Fibroblast of gingiva (primary cell): ENCODE data around the gene FNDC11.

Source experiments
- DNase-seq: peaks from one replicate; pipeline ENCODE4 v3.0.0-alpha.2; 2011; ENCODE audit warnings: low read depth

Gene FNDC11

GRCh38 chr20:63540417-63541186 is 13.4 kb upstream of the FNDC11 start:
- peak; percentile 36 for DNase-seq

GRCh38 chr20:63541371-63541770 is 12.6 kb upstream of the FNDC11 start:
- DNase-seq = no peak

DNA sequence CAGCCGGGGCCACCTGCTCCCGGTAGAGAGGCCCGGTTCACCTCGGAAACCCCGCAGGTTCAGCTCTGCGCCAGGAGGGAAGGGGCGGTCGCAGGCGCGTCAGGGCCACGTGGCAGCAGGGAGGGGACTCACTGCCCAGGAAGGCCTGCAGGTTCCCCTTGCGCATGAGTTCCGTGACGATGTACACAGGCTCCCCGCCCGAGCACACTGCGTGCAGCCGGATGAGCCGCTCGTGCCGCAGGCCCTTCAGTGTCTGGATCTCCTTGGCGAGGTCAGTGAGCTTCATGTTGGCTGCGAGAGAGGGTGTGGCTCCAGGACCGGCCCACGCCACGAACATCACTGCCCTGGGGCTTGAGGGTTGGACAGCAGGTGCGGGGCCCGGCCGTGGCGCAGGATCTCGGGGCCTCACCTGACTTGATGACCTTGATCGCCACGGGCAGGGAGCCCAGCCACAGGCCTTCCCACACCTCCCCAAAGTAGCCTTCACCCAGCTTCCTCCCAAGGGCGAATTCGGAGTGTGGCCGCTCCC is 11.9 kb upstream of the FNDC11 start:
- no peak for DNase-seq

DNA sequence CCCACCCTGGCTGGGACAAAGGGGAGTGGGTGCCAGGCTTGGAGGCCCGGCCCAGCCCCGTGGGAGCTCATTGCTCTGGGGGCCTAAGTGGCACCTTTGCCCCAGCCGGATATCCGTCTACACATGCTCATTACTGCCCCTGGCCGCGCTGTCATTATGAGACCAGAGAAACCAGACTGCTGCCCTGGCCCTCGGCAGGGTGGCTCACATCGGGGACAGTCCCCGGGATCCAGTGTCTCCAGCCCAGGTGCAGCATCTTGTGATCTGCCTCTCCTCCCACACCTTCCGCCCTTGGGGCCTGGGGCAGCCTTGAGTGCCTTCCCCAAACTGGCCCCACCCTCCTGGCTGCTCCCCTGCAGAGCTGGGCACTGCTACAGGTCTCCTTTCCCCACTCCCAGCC is 11.3 kb upstream of the FNDC11 start:
- DNase-seq = no peak

DNA sequence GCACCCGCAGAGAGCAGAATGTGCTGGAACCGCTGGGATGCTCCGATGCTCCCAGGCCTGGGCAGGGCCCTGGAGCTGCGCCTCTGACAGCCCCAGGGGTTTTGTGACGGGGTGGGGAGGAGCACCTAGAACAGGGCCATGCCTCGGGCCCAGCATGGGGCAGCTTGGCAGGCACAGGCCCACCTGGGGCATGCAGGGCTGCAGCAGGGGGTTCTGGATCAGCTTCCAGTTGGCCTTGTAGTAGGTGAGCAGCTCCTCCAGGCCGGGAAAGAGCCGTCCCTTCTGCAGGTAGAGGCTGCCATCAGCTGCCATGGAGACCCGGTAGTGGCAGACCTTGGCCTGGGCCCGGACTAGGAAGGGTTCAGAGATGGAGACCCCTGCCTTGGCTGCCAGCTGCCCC is 10.8 kb upstream of the FNDC11 start:
- no peak for DNase-seq

DNA sequence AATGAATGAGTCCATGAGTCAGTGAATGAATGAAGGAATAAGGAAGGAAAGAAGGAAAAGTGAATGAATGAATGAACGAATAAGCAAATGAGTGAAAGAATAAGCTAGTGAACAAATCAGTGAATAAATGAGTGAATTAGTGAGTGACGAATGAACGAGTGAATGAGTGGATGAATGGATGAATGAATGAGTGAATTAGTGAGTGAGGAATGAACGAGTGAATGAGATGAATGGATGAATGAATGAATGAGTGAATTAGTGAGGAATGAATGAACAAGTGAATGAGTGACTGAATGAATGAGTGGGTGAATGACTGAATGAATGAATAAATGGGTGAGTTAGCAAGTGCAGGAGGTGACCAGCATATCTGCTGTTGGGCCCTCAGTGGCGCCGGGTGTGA is 10.2 kb upstream of the FNDC11 start:
- DNase-seq = no peak

DNA sequence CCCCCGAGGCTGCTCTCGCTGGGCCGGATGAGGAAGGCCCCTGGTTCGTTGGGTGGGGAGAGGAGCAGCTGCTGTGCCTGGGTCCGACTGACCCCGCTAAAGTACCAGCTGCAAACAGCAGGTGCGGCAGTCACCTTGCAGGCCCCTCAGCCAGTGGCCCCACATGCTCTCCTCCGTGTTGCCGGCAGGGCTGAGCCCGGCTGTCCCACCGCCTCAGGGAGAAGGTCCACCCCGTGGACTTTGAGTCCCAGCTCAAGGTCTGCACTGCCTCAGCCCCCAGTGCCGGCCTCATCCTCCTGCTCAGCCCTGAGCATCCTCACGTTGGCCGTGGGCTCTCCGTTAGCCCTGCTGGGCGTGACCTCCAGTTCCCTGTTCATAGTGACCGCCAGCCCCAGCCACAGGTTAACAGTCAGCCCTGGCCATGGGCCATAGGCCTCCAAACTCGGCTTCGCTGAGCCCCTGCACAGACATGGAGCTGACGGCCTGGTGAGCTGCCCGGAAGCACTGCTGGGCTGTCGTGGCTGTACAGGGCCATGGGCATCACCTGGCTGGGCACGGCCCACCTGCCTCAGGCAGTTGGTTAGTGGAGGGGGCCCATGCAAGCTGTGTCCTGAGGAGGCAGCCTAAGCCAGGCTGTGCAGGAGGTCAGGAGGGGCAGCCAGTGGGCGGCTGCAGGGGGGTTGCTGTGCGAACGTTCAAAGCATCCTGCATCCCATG is 9.6 kb upstream of the FNDC11 start:
- no peak for DNase-seq

DNA sequence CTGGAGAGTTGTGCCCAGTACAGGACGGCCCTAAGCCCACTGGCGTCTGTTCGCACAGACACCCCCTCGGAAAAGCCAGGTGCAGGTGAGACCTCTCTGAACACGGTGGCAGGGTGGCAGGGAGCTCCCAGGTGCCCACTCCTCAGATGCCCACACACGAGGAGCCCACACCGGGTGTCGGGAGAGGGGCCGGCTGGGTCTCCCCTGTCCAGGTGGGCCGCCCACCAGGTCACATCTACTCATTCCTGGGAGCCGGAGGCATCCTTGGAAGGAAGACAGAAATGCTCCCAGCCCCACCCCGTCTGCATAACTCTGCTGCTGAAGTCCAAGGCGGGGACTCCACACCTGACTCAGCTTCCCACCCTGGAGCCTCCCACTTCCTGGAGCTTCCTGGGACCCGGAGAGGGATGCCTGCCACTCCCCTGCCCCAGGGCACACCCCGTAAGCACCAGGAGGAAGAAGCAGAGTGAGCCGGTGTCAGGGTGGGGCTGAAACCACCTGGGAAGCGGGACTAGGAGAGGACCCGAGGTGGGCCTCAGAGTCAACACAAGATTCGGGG is 8.9 kb upstream of the FNDC11 start:
- DNase-seq = no peak

DNA sequence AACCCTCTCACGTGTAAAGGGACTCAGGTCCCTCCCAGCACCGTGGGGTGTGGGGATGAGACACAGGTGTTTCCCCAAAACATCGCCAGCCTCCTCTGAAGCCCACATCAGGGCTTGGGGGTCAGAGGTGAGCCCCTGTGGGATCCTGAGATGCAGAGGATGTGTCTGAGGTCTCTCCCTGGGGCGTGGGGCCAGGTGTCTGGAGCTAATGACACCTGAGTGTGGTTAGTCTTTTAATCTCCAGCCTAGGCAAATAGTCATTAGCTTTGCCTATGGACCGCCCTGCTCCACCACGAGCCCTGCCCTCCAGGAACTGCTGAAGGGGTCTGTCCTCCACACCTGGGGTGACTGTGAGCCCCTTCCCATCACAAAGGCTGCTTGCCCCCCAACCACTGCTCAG is 8.1 kb upstream of the FNDC11 start:
- no peak for DNase-seq

DNA sequence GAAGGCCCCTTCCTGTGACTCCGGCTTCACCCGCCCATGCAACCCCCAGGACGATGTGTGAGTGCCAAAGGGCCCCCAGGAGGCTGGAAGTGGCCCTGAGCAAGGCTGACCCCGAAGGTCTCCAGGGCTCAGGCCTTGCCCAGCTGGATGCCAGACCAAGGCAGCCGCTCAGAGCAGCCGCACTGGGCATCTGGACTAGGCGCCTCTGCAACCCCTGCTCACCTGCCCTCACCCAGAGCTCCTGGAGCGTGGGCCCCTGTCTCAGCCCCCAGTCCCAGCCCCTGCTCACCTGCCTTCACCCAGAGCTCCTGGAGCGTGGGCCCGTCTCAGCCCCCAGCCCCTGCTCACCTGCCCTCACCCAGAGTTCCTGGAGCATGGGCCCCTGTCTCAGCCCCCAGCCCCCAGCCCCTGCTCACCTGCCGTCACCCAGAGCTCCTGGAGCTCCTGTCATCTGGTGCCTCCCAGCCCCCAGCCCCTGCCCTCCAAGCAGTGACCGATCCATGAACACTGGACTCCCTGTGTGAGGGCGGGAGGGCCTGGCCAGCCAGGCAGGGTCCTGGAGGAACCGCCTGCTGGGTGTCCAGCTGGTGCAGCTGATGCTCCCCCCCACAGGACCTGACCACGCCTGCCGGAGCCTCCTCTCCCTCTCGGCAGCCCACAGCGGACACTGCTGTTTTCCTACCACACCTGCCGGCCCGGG is 7.6 kb upstream of the FNDC11 start:
- DNase-seq = no peak

- DNase-seq = no peak
Measured at GRCh38 chr20:63546956-63547724, 6.8 kb upstream of the FNDC11 start.

GRCh38 chr20:63547725-63548480 is 6.1 kb upstream of the FNDC11 start, which contains the start of gene SRMS:
TSS of gene SRMS (minus strand) at chr20:63547749. CDS start at chr20:63547463, 286 bp downstream.
- DNase-seq = no peak

GRCh38 chr20:63548542-63548941 is 5.4 kb upstream of the FNDC11 start:
- DNase-seq = no peak

GRCh38 chr20:63549019-63549418 is 4.9 kb upstream of the FNDC11 start:
- DNase-seq = no peak

- DNase-seq = no peak
Measured at GRCh38 chr20:63549679-63550282, 4.2 kb upstream of the FNDC11 start.

GRCh38 chr20:63551068-63551467 is 2.9 kb upstream of the FNDC11 start:
- DNase-seq = peak; percentile 18

- no peak for DNase-seq
Measured at GRCh38 chr20:63552481-63553249, 1.3 kb upstream of the FNDC11 start.

- DNase-seq = peak; percentile 80
Measured at GRCh38 chr20:63553251-63553932, 567 bp upstream of the FNDC11 start.
